Astrocyte of the spinal cord (primary cell): ENCODE measurements around the gene ASIC2.

Experiments
- DNase-seq: peaks from one replicate; pipeline ENCODE4 v3.0.0; 2011; ENCODE audit warnings: low read depth, low spot score
- H3K4me3 ChIP-seq: 2 replicates; pipeline ENCODE4 v1.5.1; 2011; ENCODE audit warnings: low read depth, mild to moderate bottlenecking, low read length, moderate library complexity
- in situ Hi-C: cut with HindIII; loops from 2 replicates; pipeline ENCODE4 v1.10.0; 2017; ENCODE audit warnings: low sequenced_read_pairs
- TF ChIP-seq, protein P1 (sequence below): IDR thresholded peaks from 2 replicates; pipeline ENCODE4 v1.5.1; 2012; ENCODE audit warnings: low read depth, mild to moderate bottlenecking, low read length, inconsistent platforms

ASIC2 gene

GRCh38 chr17:33204156-33204555 is 88.9 kb downstream of the ASIC2 start:
- DNase-seq: no peak
- in situ Hi-C loops: no loop called here
- TF ChIP-seq, protein P1, sequence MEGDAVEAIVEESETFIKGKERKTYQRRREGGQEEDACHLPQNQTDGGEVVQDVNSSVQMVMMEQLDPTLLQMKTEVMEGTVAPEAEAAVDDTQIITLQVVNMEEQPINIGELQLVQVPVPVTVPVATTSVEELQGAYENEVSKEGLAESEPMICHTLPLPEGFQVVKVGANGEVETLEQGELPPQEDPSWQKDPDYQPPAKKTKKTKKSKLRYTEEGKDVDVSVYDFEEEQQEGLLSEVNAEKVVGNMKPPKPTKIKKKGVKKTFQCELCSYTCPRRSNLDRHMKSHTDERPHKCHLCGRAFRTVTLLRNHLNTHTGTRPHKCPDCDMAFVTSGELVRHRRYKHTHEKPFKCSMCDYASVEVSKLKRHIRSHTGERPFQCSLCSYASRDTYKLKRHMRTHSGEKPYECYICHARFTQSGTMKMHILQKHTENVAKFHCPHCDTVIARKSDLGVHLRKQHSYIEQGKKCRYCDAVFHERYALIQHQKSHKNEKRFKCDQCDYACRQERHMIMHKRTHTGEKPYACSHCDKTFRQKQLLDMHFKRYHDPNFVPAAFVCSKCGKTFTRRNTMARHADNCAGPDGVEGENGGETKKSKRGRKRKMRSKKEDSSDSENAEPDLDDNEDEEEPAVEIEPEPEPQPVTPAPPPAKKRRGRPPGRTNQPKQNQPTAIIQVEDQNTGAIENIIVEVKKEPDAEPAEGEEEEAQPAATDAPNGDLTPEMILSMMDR: no peak
- H3K4me3 ChIP-seq: no peak overlapping the region

GRCh38 chr17:33202796-33203495 is 90.1 kb downstream of the ASIC2 start:
- DNase-seq: no peak
- TF ChIP-seq, protein P1: no peak
- in situ Hi-C loops: no loop called here
- H3K4me3 ChIP-seq: no peak overlapping the region

- TF ChIP-seq, protein P1: no peak
- in situ Hi-C loops: no loop called here
- no peak overlapping the region for H3K4me3 ChIP-seq
- no peak for DNase-seq
Measured at GRCh38 chr17:33202021-33202420, 91.1 kb downstream of the ASIC2 start.

- no peak overlapping the region for H3K4me3 ChIP-seq
- in situ Hi-C loops: no loop called here
- no peak for DNase-seq
- TF ChIP-seq, protein P1: no peak
Measured at GRCh38 chr17:33201283-33201682, 91.8 kb downstream of the ASIC2 start.

DNA sequence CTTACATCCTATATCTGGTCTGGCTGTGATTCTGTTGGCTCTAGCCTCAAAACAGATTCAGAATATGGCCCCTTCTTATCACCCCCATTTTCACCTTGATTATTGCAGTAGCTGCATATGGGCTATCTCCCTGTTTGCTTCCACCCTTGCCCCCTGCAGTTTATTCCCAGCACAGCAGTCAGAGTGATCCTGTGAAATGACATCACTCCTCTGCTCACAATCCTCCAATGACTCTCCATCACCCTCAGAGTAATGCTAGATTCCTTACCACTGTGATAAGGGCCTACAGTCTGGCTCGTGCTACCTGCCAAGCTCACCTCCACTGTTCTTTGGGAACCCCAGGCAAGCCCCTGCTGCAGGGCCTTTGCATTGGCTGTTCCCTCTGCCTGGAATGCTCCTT is 92.5 kb downstream of the ASIC2 start:
- TF ChIP-seq, protein P1: no peak
- in situ Hi-C loops: no loop called here

GRCh38 chr17:33199571-33200510 is 93.3 kb downstream of the ASIC2 start:
- DNase-seq: no peak
- no peak overlapping the region for H3K4me3 ChIP-seq
- in situ Hi-C loops: no loop called here
- TF ChIP-seq, protein P1: no peak

More for the DNA sequence above, 92.5 kb downstream of the ASIC2 start:
- DNase-seq: no peak
- H3K4me3 ChIP-seq: no peak overlapping the region
